ENCODE measurements around the gene NF2.

NF2 gene

DNA sequence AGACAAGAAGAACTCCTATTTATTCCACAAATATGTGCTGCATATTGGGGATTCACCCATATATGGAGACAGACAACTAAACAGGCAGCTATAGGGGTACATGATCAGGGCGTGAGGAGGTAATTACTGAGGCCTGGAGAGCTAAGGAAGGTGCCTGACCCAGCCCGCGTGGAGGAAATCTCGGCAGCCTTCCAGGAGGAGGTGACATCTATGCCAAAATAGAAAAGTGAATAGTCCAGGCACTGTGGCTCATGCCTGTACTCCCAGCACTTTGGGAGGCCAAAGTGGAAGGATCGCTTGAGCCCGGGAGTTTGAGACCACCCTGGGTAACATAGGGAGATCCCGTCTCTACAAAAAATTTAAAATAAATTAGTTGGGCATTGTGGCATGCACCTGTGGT is 36.1 kb upstream of the NF2 start:
- Histone ChIP-seq H3K27me3 (no peaks in the 10 kb centered on the region), H3K27ac (no peak overlapping the region), H3K9me3 (no peaks in the 10 kb centered on the region), H3K4me3 (ENCODE audit: low read depth in 1 of 2, low read length in 1 of 2) (no peak overlapping the region), H3K36me3 (no peaks in the 10 kb centered on the region), H3K4me1 (ENCODE audit: control insufficient read depth in 1 of 2, insufficient read depth in 1 of 2, low read depth in 1 of 2, low read length in 1 of 2) (no peaks in the 10 kb centered on the region)
- TF ChIP-seq, protein P1, sequence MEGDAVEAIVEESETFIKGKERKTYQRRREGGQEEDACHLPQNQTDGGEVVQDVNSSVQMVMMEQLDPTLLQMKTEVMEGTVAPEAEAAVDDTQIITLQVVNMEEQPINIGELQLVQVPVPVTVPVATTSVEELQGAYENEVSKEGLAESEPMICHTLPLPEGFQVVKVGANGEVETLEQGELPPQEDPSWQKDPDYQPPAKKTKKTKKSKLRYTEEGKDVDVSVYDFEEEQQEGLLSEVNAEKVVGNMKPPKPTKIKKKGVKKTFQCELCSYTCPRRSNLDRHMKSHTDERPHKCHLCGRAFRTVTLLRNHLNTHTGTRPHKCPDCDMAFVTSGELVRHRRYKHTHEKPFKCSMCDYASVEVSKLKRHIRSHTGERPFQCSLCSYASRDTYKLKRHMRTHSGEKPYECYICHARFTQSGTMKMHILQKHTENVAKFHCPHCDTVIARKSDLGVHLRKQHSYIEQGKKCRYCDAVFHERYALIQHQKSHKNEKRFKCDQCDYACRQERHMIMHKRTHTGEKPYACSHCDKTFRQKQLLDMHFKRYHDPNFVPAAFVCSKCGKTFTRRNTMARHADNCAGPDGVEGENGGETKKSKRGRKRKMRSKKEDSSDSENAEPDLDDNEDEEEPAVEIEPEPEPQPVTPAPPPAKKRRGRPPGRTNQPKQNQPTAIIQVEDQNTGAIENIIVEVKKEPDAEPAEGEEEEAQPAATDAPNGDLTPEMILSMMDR (IDR thresholded peaks at IDR 0.05): no peak

DNA sequence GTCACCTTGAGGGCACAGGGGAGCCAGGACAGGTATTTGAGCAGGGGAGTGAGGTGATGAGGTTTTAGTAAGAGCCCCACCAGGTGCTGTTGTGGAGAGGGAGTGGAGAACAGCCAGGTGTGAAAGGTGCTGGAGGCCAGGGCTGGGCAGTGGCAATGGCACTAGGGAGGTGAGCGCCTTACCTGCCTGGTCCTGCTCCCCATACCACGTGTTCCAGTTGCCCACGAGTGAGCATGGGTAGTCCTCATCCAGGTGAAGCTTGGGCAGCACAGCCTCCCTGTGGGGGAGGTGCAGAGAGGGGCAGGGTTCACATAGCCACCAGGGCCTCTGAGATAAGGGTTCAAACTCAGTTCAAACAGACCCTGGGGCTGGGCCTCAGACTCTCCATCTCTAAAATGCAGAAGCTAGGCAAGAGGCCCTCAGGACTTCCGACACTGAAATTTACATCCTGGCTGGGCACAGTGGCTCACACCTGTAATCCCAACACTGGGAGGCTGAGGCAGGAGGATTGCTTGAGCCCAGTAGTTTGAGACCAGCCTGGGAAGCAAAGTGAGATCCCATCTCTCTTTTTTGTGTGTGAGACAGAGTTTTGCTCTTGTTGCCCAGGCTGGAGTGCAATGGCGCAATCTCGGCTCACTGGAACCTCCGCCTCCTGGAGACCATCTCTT is 34.3 kb upstream of the NF2 start:
- H3K27ac ChIP-seq: no peak overlapping the region
- no peak overlapping the region for H3K4me3 ChIP-seq (ENCODE audit: low read depth in 1 of 2, low read length in 1 of 2)
- no peaks in the 10 kb centered on the region for H3K4me1 ChIP-seq (ENCODE audit: control insufficient read depth in 1 of 2, insufficient read depth in 1 of 2, low read depth in 1 of 2, low read length in 1 of 2)
- TF ChIP-seq, protein P1 (IDR thresholded peaks at IDR 0.05): no peak
- H3K9me3 ChIP-seq: no peaks in the 10 kb centered on the region
- no peaks in the 10 kb centered on the region for H3K36me3 ChIP-seq
- no peaks in the 10 kb centered on the region for H3K27me3 ChIP-seq

DNA sequence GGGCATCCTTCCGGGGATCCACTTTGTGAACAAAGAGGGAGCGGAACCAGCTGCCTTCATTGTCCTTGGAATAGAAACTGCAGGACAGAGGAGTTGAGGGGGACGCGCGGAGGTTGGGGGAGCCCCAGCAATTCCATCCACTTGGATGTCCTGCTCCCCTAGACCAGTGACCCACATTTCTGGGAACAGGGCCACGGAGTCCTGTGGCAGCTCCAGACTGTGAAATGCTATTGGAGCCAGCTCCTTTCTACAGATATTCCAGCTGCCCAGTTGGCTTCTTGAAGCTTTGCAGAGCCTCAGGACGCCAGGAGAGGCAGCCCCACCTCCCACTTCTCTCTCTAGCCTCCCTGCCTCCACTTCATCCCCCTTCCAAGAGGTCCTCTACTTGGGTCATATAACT is 33.0 kb upstream of the NF2 start:
- TF ChIP-seq, protein P1 (IDR thresholded peaks at IDR 0.05): no peak
- Histone ChIP-seq H3K4me1 (ENCODE audit: control insufficient read depth in 1 of 2, insufficient read depth in 1 of 2, low read depth in 1 of 2, low read length in 1 of 2) (no peaks in the 10 kb centered on the region), H3K4me3 (ENCODE audit: low read depth in 1 of 2, low read length in 1 of 2) (no peak overlapping the region), H3K36me3 (no peaks in the 10 kb centered on the region), H3K27me3 (no peaks in the 10 kb centered on the region), H3K27ac (no peak overlapping the region), H3K9me3 (no peaks in the 10 kb centered on the region)

DNA sequence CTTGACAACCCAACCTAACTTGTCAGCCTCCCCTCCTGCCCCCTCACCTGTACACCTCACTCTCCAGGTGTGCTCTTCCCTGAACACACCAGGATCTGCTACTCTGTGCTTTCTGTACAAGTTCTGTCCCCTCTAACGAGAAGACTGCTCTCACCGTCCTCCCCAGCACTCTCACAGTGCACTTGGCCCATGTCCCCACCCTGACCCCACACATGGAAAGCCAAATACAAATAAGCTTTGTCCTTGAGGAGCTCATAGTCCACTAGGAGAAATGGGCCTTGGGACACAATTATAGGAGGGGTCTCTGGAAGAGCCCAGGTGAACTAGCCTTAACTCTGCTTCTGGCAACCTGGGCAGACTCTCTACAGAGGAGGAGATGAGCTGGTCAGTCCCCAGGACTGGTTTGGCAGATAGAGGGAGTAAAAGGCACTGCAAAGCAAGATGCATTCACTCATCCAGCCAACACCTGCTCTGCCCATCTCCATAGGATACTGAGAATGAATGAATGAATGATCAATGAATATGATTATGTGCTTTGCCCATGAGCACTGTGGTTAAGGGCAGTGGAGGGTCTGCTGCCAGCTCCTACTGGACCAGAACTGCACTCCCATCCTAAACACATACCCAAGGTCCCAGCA is 32.4 kb upstream of the NF2 start:
- Histone ChIP-seq H3K9me3 (no peaks in the 10 kb centered on the region), H3K4me1 (ENCODE audit: control insufficient read depth in 1 of 2, insufficient read depth in 1 of 2, low read depth in 1 of 2, low read length in 1 of 2) (no peaks in the 10 kb centered on the region), H3K27ac (no peak overlapping the region), H3K4me3 (ENCODE audit: low read depth in 1 of 2, low read length in 1 of 2) (no peak overlapping the region), H3K36me3 (no peaks in the 10 kb centered on the region), H3K27me3 (no peaks in the 10 kb centered on the region)
- TF ChIP-seq, protein P1 (IDR thresholded peaks at IDR 0.05): no peak

DNA sequence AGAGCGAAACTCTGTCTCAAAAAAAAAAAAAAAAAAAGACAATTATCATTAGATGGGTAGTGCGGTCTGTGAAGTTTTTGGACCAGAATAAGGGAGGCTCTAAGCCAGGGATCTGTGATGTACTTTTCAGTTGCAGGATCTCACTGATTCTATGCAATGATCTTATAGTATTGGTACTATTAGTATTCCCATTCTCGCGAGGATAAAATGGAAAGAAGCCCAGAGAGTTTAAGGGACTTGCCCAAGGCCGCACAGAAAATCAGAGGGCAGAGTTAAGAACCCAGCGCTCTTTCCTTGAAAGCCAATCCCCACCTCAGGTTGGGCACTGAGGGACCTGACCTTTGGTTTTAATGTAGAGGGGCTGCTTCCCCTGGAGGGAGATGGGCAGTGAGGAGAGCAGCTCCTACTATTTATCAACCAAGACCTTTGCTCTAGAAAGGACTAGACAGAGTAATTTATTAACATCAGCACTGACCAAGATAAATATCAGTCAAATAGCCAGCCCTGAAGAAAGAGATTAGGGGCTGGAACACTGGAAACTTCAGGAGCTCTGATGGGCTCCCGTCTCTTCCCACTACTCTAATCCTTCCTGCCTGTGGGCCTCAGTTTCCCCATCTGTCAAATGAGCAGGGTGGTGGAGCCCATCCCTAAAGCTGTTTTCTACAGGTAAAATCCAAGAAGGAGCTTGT is 28.5 kb upstream of the NF2 start:
- H3K27ac ChIP-seq: no peak overlapping the region
- H3K4me3 ChIP-seq (ENCODE audit: low read depth in 1 of 2, low read length in 1 of 2): no peak overlapping the region
- no peaks in the 10 kb centered on the region for H3K9me3 ChIP-seq
- no peaks in the 10 kb centered on the region for H3K36me3 ChIP-seq
- TF ChIP-seq, protein P1 (IDR thresholded peaks at IDR 0.05): no peak
- H3K4me1 ChIP-seq (ENCODE audit: control insufficient read depth in 1 of 2, insufficient read depth in 1 of 2, low read depth in 1 of 2, low read length in 1 of 2): no peaks in the 10 kb centered on the region
- no peaks in the 10 kb centered on the region for H3K27me3 ChIP-seq
